ENCODE results near the gene ADARB2.

ADARB2 gene

GRCh38 chr10:1550616-1551015 is 186.7 kb downstream of the ADARB2 start:
- TF ChIP-seq MAX (IDR thresholded peaks at IDR 0.05) (no peak), FOXM1 (IDR thresholded peaks at IDR 0.05; ENCODE audit: borderline replicate concordance, low read depth) (no peak), TAF1 (IDR thresholded peaks at IDR 0.05; ENCODE audit: low read depth) (no peak), EP300 (IDR thresholded peaks at IDR 0.05; ENCODE audit: borderline replicate concordance) (no peak), TCF12 (IDR thresholded peaks at IDR 0.05; ENCODE audit: low read depth) (no peak), TEAD4 (IDR thresholded peaks at IDR 0.05) (no peak), REST (IDR thresholded peaks at IDR 0.05; ENCODE audit: low read depth) (no peak), ZBTB7A (IDR thresholded peaks at IDR 0.05; ENCODE audit: low read depth) (no peak), RAD21 (IDR thresholded peaks at IDR 0.05; ENCODE audit: low read depth) (no peak), CREB1 (IDR thresholded peaks at IDR 0.05; ENCODE audit: low read depth) (no peak), USF1 (IDR thresholded peaks at IDR 0.05) (no peak)

DNA sequence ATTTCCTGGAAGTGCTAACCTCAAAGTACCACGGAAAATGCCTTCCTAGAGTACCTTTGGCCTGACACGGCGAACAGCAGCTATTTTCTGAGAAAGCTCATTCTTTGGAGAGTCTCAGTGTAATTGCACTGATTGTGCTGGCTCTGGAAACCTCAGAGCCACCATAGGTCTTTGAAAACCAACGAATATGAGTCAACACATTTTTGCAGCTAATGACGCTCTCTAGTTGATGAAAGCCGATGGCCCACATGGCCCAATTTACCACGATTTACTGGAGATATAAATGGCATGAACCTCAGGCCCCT is 187.1 kb downstream of the ADARB2 start:
- TF ChIP-seq NFIC (IDR thresholded peaks at IDR 0.05) (no peak), USF1 (IDR thresholded peaks at IDR 0.05) (no peak), EP300 (IDR thresholded peaks at IDR 0.05; ENCODE audit: borderline replicate concordance) (no peak), CREB1 (IDR thresholded peaks at IDR 0.05; ENCODE audit: low read depth) (no peak), RAD21 (IDR thresholded peaks at IDR 0.05; ENCODE audit: low read depth) (no peak), ZBTB7A (IDR thresholded peaks at IDR 0.05; ENCODE audit: low read depth) (no peak)

- TF ChIP-seq EP300 (IDR thresholded peaks at IDR 0.05; ENCODE audit: borderline replicate concordance) (no peak), REST (IDR thresholded peaks at IDR 0.05; ENCODE audit: low read depth) (no peak), CEBPB (IDR thresholded peaks at IDR 0.05) (no peak), TEAD4 (IDR thresholded peaks at IDR 0.05) (no peak), NFIC (IDR thresholded peaks at IDR 0.05) (no peak), USF1 (IDR thresholded peaks at IDR 0.05) (no peak), MAX (IDR thresholded peaks at IDR 0.05) (no peak), TAF1 (IDR thresholded peaks at IDR 0.05; ENCODE audit: low read depth) (no peak), YY1 (IDR thresholded peaks at IDR 0.05; ENCODE audit: low read depth) (no peak), TCF12 (IDR thresholded peaks at IDR 0.05; ENCODE audit: low read depth) (no peak), RAD21 (IDR thresholded peaks at IDR 0.05; ENCODE audit: low read depth) (no peak), CREB1 (IDR thresholded peaks at IDR 0.05; ENCODE audit: low read depth) (no peak), ZBTB7A (IDR thresholded peaks at IDR 0.05; ENCODE audit: low read depth) (no peak), EGR1 (IDR thresholded peaks at IDR 0.05) (no peak), FOXM1 (IDR thresholded peaks at IDR 0.05; ENCODE audit: borderline replicate concordance, low read depth) (no peak)
These were observed 187.6 kb downstream of the ADARB2 start for GRCh38 chr10:1549591-1550290.

- TF ChIP-seq ZBTB7A (IDR thresholded peaks at IDR 0.05; ENCODE audit: low read depth), result no peak
- TF ChIP-seq EP300 (IDR thresholded peaks at IDR 0.05; ENCODE audit: borderline replicate concordance), result no peak
- TF ChIP-seq FOXM1 (IDR thresholded peaks at IDR 0.05; ENCODE audit: borderline replicate concordance, low read depth), result no peak
- TF ChIP-seq TAF1 (IDR thresholded peaks at IDR 0.05; ENCODE audit: low read depth), result no peak
- TF ChIP-seq YY1 (IDR thresholded peaks at IDR 0.05; ENCODE audit: low read depth), result no peak
- TF ChIP-seq NFIC (IDR thresholded peaks at IDR 0.05), result no peak
- TF ChIP-seq CEBPB (IDR thresholded peaks at IDR 0.05), result no peak
- no peak for TF ChIP-seq TEAD4 (IDR thresholded peaks at IDR 0.05)
- TF ChIP-seq MAX (IDR thresholded peaks at IDR 0.05), result no peak
- no peak for TF ChIP-seq CREB1 (IDR thresholded peaks at IDR 0.05; ENCODE audit: low read depth)
- TF ChIP-seq EGR1 (IDR thresholded peaks at IDR 0.05), result no peak
- TF ChIP-seq TCF12 (IDR thresholded peaks at IDR 0.05; ENCODE audit: low read depth), result no peak
- TF ChIP-seq RAD21 (IDR thresholded peaks at IDR 0.05; ENCODE audit: low read depth), result no peak
- no peak for TF ChIP-seq REST (IDR thresholded peaks at IDR 0.05; ENCODE audit: low read depth)
- no peak for TF ChIP-seq USF1 (IDR thresholded peaks at IDR 0.05)
These were observed 188.7 kb downstream of the ADARB2 start for GRCh38 chr10:1548596-1548995.

Data from Ishikawa (cell line).